Skeletal muscle tissue (tissue), 4 donors: ENCODE results near the gene CALM1. TPM values are rescaled to one million over a fixed set of nuclear protein-coding genes. Genes with fewer than 3 reads are reported as not detected.
A peak's percentile ranks its signal among the peaks of the same experiment; 100 is the strongest.

Source experiments
- H3K27ac ChIP-seq: one replicate; pipeline ENCODE4 v1.7.0; 2013; ENCODE audit warnings: mild to moderate bottlenecking, low read depth, low read length, inconsistent platforms
- H3K27me3 ChIP-seq, 3 donors: one replicate each; pipeline ENCODE4 v1.7.0; 2013; ENCODE audit warnings: low read length in 3 of 3; ENCODE audit not compliant: control insufficient read depth in 3 of 3, insufficient read depth in 3 of 3
- H3K36me3 ChIP-seq, 3 donors: one replicate each; pipeline ENCODE4 v1.7.0; 2013; ENCODE audit warnings: low read length in 3 of 3; ENCODE audit not compliant: control insufficient read depth in 3 of 3, insufficient read depth in 3 of 3
- H3K4me1 ChIP-seq, 3 donors: one replicate each; pipeline ENCODE4 v1.7.0; 2013; ENCODE audit warnings: low read length in 3 of 3, mild to moderate bottlenecking in 3 of 3; ENCODE audit not compliant: control insufficient read depth in 3 of 3, insufficient read depth in 3 of 3
- H3K4me3 ChIP-seq, 3 donors: one replicate each; pipeline ENCODE4 v1.7.0; 2013; ENCODE audit warnings: low read length in 3 of 3
- H3K9ac ChIP-seq, 3 donors: one replicate each; pipeline ENCODE4 v1.7.0; 2013; ENCODE audit warnings: low read length in 3 of 3, mild to moderate bottlenecking in 3 of 3, moderate library complexity in 2 of 3, low read depth in 1 of 3
- H3K9me3 ChIP-seq, 3 donors: one replicate each; pipeline ENCODE4 v1.7.0; 2013; ENCODE audit warnings: low read length in 3 of 3; ENCODE audit not compliant: control insufficient read depth in 3 of 3
- total RNA-seq: library from RNA; depleted of rRNA; stranded (reverse); fragments of >200 nt; gene quantifications from one replicate; pipeline ENCODE4 v1.2.3, GENCODE V29; 2014
- donor health status: Osteomylitis.

Gene CALM1
- total RNA-seq, 1 donor from 2014 or later = 99.7 TPM

GRCh38 chr14:90397425-90398314 is 841 bp downstream of the CALM1 start:
- Histone ChIP-seq H3K27ac (peak overlapping the region; percentile 75), H3K27me3 (no peaks in the 10 kb centered on the region), H3K4me3 (peak overlapping the region; percentile 92 to 95 (median 92)), H3K9ac (peak overlapping the region; percentile 83 to 95 (median 94)), H3K4me1 (peaks cover 34 to 44% (median 41%) of the 10 kb centered on the region in 3 donors), H3K9me3 (no peaks in the 10 kb centered on the region), H3K36me3 (peaks cover 18 to 29% (median 23%) of the 10 kb centered on the region in 3 donors)

GRCh38 chr14:90398315-90398839 is 1.5 kb downstream of the CALM1 start:
- Histone ChIP-seq H3K9ac (peak overlapping the region; percentile 69 to 90 (median 83)), H3K4me3 (peak overlapping the region; percentile 79 to 95 (median 92)), H3K36me3 (peaks cover 21 to 36% (median 30%) of the 10 kb centered on the region in 3 donors), H3K4me1 (peaks cover 41 to 51% (median 44%) of the 10 kb centered on the region in 3 donors), H3K9me3 (no peaks in the 10 kb centered on the region), H3K27ac (peak overlapping the region; percentile 72), H3K27me3 (no peaks in the 10 kb centered on the region)

GRCh38 chr14:90398841-90399540 is 2.2 kb downstream of the CALM1 start:
- H3K4me1 ChIP-seq = peaks cover 44 to 57% (median 47%) of the 10 kb centered on the region in 3 donors
- H3K27ac ChIP-seq = peak overlapping the region; percentile 72
- H3K36me3 ChIP-seq = peaks cover 24 to 42% (median 36%) of the 10 kb centered on the region in 3 donors
- no peaks in the 10 kb centered on the region for H3K27me3 ChIP-seq
- H3K4me3 ChIP-seq = peak overlapping the region; percentile 79 to 95 (median 92)
- H3K9me3 ChIP-seq = no peaks in the 10 kb centered on the region
- H3K9ac ChIP-seq = peak overlapping the region; percentile 69 to 90 (median 83)

GRCh38 chr14:90399541-90400444 is 3.0 kb downstream of the CALM1 start:
- H3K9ac ChIP-seq = peak overlapping the region; percentile 5 to 69 (median 66)
- peak overlapping the region; percentile 73 for H3K27ac ChIP-seq
- peaks cover 44 to 64% (median 53%) of the 10 kb centered on the region in 3 donors for H3K4me1 ChIP-seq
- H3K4me3 ChIP-seq = peak overlapping the region; percentile 50 to 92 (median 79)
- no peaks in the 10 kb centered on the region for H3K27me3 ChIP-seq
- H3K9me3 ChIP-seq = no peaks in the 10 kb centered on the region
- H3K36me3 ChIP-seq = peaks cover 24 to 49% (median 44%) of the 10 kb centered on the region in 3 donors

- peaks cover 47 to 69% (median 65%) of the 10 kb centered on the region in 3 donors for H3K4me1 ChIP-seq
- no peaks in the 10 kb centered on the region for H3K9me3 ChIP-seq
- H3K27ac ChIP-seq = no peak overlapping the region
- H3K27me3 ChIP-seq = no peaks in the 10 kb centered on the region
- no peak overlapping the region for H3K4me3 ChIP-seq
- H3K9ac ChIP-seq = peak overlapping the region in 1 of 3 donors; percentile 66
- H3K36me3 ChIP-seq = peaks cover 29 to 62% (median 55%) of the 10 kb centered on the region in 3 donors
Measured at GRCh38 chr14:90400904-90401561, 4.2 kb downstream of the CALM1 start.

- peaks cover 29 to 62% (median 58%) of the 10 kb centered on the region in 3 donors for H3K36me3 ChIP-seq
- H3K9me3 ChIP-seq = no peaks in the 10 kb centered on the region
- H3K27me3 ChIP-seq = no peaks in the 10 kb centered on the region
- H3K9ac ChIP-seq = peak overlapping the region; percentile 19 to 43 (median 35)
- H3K4me1 ChIP-seq = peaks cover 49 to 75% (median 70%) of the 10 kb centered on the region in 3 donors
- no peak overlapping the region for H3K4me3 ChIP-seq
- H3K27ac ChIP-seq = peak overlapping the region; percentile 7
Measured at GRCh38 chr14:90402016-90402415, 5.2 kb downstream of the CALM1 start.

- Histone ChIP-seq H3K9me3 (no peaks in the 10 kb centered on the region), H3K4me3 (no peak overlapping the region), H3K27me3 (no peaks in the 10 kb centered on the region), H3K9ac (no peak overlapping the region), H3K27ac (peak overlapping the region; percentile 9), H3K4me1 (peaks cover 49 to 75% (median 70%) of the 10 kb centered on the region in 3 donors), H3K36me3 (peaks cover 29 to 62% (median 60%) of the 10 kb centered on the region in 3 donors)
Measured at GRCh38 chr14:90403065-90403464, 6.2 kb downstream of the CALM1 start.

GRCh38 chr14:90405101-90405500 is 8.3 kb downstream of the CALM1 start:
- Histone ChIP-seq H3K4me3 (no peak overlapping the region), H3K9ac (peak overlapping the region in 1 of 3 donors; percentile 34), H3K27me3 (no peaks in the 10 kb centered on the region), H3K27ac (peak overlapping the region; percentile 51), H3K36me3 (peaks cover 28 to 60% (median 59%) of the 10 kb centered on the region in 3 donors), H3K4me1 (peaks cover 39 to 79% (median 54%) of the 10 kb centered on the region in 3 donors), H3K9me3 (no peaks in the 10 kb centered on the region)
